Central memory CD8-positive, alpha-beta T cell (primary cell): ENCODE results near the gene PTPRK.

Experiments used
- ATAC-seq: fragments of 150-1000 bp; cut with Tn5 transposase; replicated peaks from 2 replicates; pipeline ENCODE4 v1.10.0; 2022; ENCODE audit warnings: mild to moderate bottlenecking, moderate FRiP score, moderate number of reproducible peaks; ENCODE audit not compliant: poor library complexity, severe bottlenecking; ENCODE audit errors: extremely low read depth
- DNase-seq, 2 donors: peaks; one replicate each; pipeline ENCODE4 v3.0.0; 2021; ENCODE audit warnings: low spot score in 2 of 2
- H3K27ac Mint-ChIP-seq: one replicate; pipeline ENCODE4 v1.8.0; 2022; ENCODE audit warnings: low read depth, mild to moderate bottlenecking, moderate library complexity, mixed read lengths
- H3K27me3 Mint-ChIP-seq: one replicate; pipeline ENCODE4 v1.8.0; 2022; ENCODE audit warnings: mixed read lengths
- H3K36me3 Mint-ChIP-seq: one replicate; pipeline ENCODE4 v1.8.0; 2022; ENCODE audit warnings: mild to moderate bottlenecking, moderate library complexity, mixed read lengths; ENCODE audit not compliant: insufficient read depth
- H3K4me1 Mint-ChIP-seq: one replicate; pipeline ENCODE4 v1.8.0; 2022; ENCODE audit warnings: mixed read lengths
- H3K4me3 Mint-ChIP-seq: one replicate; pipeline ENCODE4 v1.8.0; 2022; ENCODE audit warnings: mild to moderate bottlenecking, moderate library complexity, mixed read lengths
- H3K9me3 Mint-ChIP-seq: one replicate; pipeline ENCODE4 v1.8.0; 2022; ENCODE audit warnings: mixed read lengths

Gene PTPRK

DNA sequence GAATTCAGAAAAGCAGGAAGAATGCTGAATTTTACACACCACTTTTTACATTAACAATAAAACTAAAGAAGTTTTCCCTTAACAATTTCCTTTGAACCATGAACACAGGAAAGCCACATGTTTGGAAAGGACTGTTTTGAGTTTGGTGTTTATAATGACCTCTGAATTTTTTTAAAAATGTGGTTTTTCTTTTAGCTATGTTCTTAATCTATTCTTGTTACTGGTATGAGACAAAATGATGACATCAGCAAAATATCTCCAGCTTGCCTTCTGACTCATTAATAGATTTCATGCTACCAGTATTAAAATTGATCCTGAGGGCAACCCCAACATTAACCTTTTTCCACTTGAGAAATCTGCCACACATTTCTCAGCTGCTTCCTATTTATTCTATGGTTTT lies 402.0 kb downstream of the PTPRK start:
- Mint-ChIP-seq H3K4me1 (peaks cover 6% of the 10 kb centered on the region), H3K27ac (no peak overlapping the region), H3K4me3 (no peak overlapping the region), H3K36me3 (no peaks in the 10 kb centered on the region), H3K27me3 (no peaks in the 10 kb centered on the region), H3K9me3 (peaks cover 6% of the 10 kb centered on the region)
- ATAC-seq (no peak), DNase-seq (no peak)

DNA sequence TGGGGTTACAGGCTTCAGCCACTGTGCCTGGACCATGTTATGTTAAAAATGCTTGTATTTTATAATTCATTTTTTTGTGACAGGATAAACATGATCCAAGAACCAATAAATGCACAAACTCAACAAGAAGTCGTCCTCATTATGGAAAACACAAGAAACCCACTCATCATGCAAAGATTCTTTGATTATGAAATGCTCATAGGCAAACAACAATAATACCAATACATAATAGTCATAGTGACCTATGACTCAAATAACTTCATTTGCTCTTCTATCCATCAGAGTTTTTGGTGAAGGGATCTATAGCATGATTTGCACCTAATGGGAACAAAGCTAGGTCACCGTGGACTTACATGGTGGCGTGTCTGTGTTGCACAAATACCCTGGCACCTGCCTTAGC lies 402.5 kb downstream of the PTPRK start:
- Mint-ChIP-seq H3K4me1 (peaks cover 8% of the 10 kb centered on the region), H3K4me3 (no peak overlapping the region), H3K27ac (no peak overlapping the region), H3K9me3 (peaks cover 6% of the 10 kb centered on the region), H3K27me3 (no peaks in the 10 kb centered on the region), H3K36me3 (no peaks in the 10 kb centered on the region)
- ATAC-seq (no peak), DNase-seq (no peak)

DNA sequence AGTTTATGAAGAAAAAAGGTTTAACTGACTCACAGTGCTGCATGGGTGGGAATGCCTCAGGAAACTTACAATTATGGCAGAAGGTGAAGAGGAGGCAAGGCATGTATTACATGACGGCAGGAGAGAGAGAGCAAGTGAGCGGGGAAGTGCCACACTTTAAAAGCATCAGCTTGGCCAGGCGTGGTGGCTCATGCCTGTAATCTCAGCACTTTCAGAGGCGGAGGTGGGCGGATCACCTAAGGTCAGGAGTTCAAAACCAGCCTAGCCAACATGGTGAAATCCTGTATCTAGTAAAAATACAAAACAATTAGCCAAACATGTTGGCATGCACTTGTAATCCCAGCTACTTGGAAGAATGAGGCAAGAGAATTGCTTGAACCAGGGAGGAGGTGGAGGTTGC lies 406.2 kb downstream of the PTPRK start:
- Mint-ChIP-seq H3K36me3 (no peaks in the 10 kb centered on the region), H3K4me1 (peaks cover 18% of the 10 kb centered on the region), H3K27me3 (no peaks in the 10 kb centered on the region), H3K9me3 (peaks cover 6% of the 10 kb centered on the region), H3K4me3 (no peak overlapping the region), H3K27ac (no peak overlapping the region)
- DNase-seq (no peak), ATAC-seq (no peak)

GRCh38 chr6:128112494-128112893 lies 407.9 kb downstream of the PTPRK start:
- ATAC-seq (no peak), DNase-seq (no peak)
- Mint-ChIP-seq H3K27ac (peak overlapping the region; percentile 63), H3K27me3 (no peaks in the 10 kb centered on the region), H3K4me3 (peak overlapping the region; percentile 54), H3K9me3 (peaks cover 6% of the 10 kb centered on the region), H3K36me3 (no peaks in the 10 kb centered on the region), H3K4me1 (peaks cover 18% of the 10 kb centered on the region)

- no peaks in the 10 kb centered on the region for H3K27me3 Mint-ChIP-seq
- DNase-seq (no peak), ATAC-seq (no peak)
- H3K27ac Mint-ChIP-seq: no peak overlapping the region
- peaks cover 18% of the 10 kb centered on the region for H3K4me1 Mint-ChIP-seq
- no peaks in the 10 kb centered on the region for H3K36me3 Mint-ChIP-seq
- peaks cover 6% of the 10 kb centered on the region for H3K9me3 Mint-ChIP-seq
- no peak overlapping the region for H3K4me3 Mint-ChIP-seq
Observed at GRCh38 chr6:128111096-128111495, 409.3 kb downstream of the PTPRK start.

DNA sequence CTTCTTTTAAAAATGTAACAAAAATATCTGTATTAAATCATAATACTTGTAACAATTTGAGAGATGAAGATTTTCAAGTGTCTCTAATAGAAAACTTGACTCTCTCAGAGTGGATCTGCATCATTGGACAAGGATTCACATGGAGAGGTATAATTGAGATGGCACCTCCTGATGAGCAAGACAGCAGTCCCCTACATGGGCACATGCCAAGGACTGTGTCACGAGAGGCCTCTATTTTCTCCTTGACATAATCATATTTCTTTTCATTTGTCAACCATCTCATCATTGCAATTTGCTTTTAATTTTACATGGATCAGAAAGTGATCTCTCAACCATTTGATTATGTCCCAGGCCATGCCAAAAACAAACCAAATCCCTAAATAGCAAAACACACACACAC lies 412.7 kb downstream of the PTPRK start:
- H3K27me3 Mint-ChIP-seq: no peaks in the 10 kb centered on the region
- no peaks in the 10 kb centered on the region for H3K36me3 Mint-ChIP-seq
- H3K4me1 Mint-ChIP-seq: peaks cover 12% of the 10 kb centered on the region
- H3K9me3 Mint-ChIP-seq: no peaks in the 10 kb centered on the region
- H3K27ac Mint-ChIP-seq: no peak overlapping the region
- no peak for DNase-seq
- no peak for ATAC-seq
- H3K4me3 Mint-ChIP-seq: no peak overlapping the region

- peaks cover 11% of the 10 kb centered on the region for H3K4me1 Mint-ChIP-seq
- no peak for ATAC-seq
- no peaks in the 10 kb centered on the region for H3K27me3 Mint-ChIP-seq
Observed at GRCh38 chr6:128099571-128100197, 420.7 kb downstream of the PTPRK start.

DNA sequence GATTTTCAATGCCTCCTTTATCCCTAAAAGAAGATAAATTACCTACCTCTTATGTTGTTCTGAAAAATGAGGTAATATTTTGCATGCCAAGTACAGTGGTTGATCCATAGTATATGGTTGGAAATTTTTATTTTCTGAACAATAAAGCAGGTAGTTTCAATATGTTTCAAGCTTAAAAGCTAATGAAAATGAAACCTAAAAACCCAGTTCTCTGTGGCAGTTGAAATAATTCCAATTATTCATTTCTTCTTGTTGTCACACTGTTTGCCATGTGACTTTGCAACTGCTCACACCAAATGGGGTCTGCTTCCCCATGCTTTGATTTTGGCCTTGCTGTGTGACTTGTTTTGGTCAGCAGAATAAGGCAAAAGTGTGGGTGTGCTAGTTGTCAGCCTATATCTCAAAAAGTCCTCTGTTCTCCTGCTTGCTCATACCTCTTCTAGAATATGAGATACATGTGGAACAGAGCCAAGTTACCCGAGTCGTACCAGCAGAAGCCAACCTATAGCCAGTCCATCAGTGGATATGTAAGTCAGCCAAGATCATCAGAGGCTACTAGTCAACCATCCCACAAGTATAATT lies 422.3 kb downstream of the PTPRK start:
- Mint-ChIP-seq H3K9me3 (no peaks in the 10 kb centered on the region), H3K36me3 (no peaks in the 10 kb centered on the region), H3K4me3 (no peak overlapping the region), H3K4me1 (peaks cover 10% of the 10 kb centered on the region), H3K27ac (no peak overlapping the region), H3K27me3 (no peaks in the 10 kb centered on the region)
- no peak for ATAC-seq
- DNase-seq: no peak

More at GRCh38 chr6:128099571-128100197, 420.7 kb downstream of the PTPRK start:
- no peaks in the 10 kb centered on the region for H3K36me3 Mint-ChIP-seq
- no peak for DNase-seq
- no peak overlapping the region for H3K27ac Mint-ChIP-seq
- H3K4me3 Mint-ChIP-seq: no peak overlapping the region
- H3K9me3 Mint-ChIP-seq: no peaks in the 10 kb centered on the region

DNA sequence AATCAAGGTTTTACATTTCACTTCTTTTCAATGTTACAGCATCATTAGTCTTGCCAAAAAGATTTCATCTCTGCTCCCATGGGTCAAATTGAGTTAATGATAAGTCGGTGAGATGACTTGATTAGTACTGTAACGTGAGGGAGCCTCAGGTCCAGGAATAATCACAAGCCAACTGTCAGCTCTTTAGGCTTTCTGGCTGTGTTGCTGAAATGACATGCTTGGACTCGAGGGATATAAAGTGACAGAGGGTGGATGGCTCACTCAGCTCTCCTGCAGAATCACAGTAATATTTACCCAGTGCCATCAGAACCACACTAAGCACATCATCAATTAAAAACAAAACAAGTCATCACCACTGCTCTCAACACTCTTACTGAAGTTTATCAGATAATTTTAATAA lies 423.4 kb downstream of the PTPRK start:
- Mint-ChIP-seq H3K4me1 (peaks cover 10% of the 10 kb centered on the region), H3K27me3 (no peaks in the 10 kb centered on the region), H3K9me3 (no peaks in the 10 kb centered on the region), H3K27ac (no peak overlapping the region), H3K36me3 (no peaks in the 10 kb centered on the region), H3K4me3 (no peak overlapping the region)
- DNase-seq (no peak), ATAC-seq (no peak)

DNA sequence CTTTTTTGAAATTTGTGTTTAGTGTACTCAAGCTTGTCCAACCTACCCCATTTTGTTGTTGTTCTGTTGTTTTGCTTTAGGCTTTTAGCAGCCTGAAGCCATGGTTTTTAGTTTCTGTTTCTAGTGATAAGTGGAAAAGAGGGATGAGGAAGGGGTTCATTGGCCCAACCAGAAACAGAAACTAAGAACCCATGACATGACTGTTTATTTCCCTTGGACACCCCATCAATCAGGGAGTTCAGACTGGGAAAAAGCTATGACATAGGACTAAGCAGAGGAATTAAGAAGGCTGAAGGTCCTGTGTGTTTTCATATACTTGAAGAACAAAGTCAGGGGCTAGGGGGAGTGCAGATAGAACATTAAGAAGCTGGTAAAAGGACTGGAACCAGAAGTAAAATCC lies 425.0 kb downstream of the PTPRK start:
- no peaks in the 10 kb centered on the region for H3K36me3 Mint-ChIP-seq
- DNase-seq (no peak), ATAC-seq (no peak)
- H3K27me3 Mint-ChIP-seq: no peaks in the 10 kb centered on the region
- no peak overlapping the region for H3K27ac Mint-ChIP-seq
- no peaks in the 10 kb centered on the region for H3K9me3 Mint-ChIP-seq
- H3K4me3 Mint-ChIP-seq: no peak overlapping the region
- peaks cover 10% of the 10 kb centered on the region for H3K4me1 Mint-ChIP-seq

- ATAC-seq (no peak), DNase-seq (no peak)
- Mint-ChIP-seq H3K36me3 (peaks cover 3% of the 10 kb centered on the region), H3K4me3 (no peak overlapping the region), H3K27ac (no peak overlapping the region), H3K4me1 (no peaks in the 10 kb centered on the region), H3K27me3 (no peaks in the 10 kb centered on the region), H3K9me3 (no peaks in the 10 kb centered on the region)
Observed at GRCh38 chr6:128079021-128079420, 441.4 kb downstream of the PTPRK start.

GRCh38 chr6:128078276-128078675 lies 442.1 kb downstream of the PTPRK start:
- Mint-ChIP-seq H3K27ac (no peak overlapping the region), H3K4me1 (no peaks in the 10 kb centered on the region), H3K36me3 (peaks cover 3% of the 10 kb centered on the region), H3K27me3 (no peaks in the 10 kb centered on the region), H3K9me3 (no peaks in the 10 kb centered on the region), H3K4me3 (no peak overlapping the region)
- ATAC-seq (no peak), DNase-seq (no peak)

- ATAC-seq (no peak), DNase-seq (no peak)
- H3K36me3 Mint-ChIP-seq: peaks cover 5% of the 10 kb centered on the region
- no peaks in the 10 kb centered on the region for H3K27me3 Mint-ChIP-seq
- H3K9me3 Mint-ChIP-seq: no peaks in the 10 kb centered on the region
- H3K4me1 Mint-ChIP-seq: no peaks in the 10 kb centered on the region
- no peak overlapping the region for H3K4me3 Mint-ChIP-seq
- H3K27ac Mint-ChIP-seq: no peak overlapping the region
Observed at GRCh38 chr6:128076843-128077242, 443.6 kb downstream of the PTPRK start.
